Activated CD4-positive, CD25-positive, alpha-beta regulatory T cell treated with anti-CD3 and anti-CD28 coated beads, Interleukin-2, amount 50 U/mL, for 24 hours (primary cell): ENCODE results near the gene ADD1.

Source experiments
- ATAC-seq, 2 donors: fragments of 150-1000 bp; cut with Tn5 transposase; one replicate each; pipeline ENCODE4 v1.10.0; 2021; ENCODE audit warnings: mild to moderate bottlenecking in 1 of 2, moderate library complexity in 1 of 2

The ADD1 gene

DNA sequence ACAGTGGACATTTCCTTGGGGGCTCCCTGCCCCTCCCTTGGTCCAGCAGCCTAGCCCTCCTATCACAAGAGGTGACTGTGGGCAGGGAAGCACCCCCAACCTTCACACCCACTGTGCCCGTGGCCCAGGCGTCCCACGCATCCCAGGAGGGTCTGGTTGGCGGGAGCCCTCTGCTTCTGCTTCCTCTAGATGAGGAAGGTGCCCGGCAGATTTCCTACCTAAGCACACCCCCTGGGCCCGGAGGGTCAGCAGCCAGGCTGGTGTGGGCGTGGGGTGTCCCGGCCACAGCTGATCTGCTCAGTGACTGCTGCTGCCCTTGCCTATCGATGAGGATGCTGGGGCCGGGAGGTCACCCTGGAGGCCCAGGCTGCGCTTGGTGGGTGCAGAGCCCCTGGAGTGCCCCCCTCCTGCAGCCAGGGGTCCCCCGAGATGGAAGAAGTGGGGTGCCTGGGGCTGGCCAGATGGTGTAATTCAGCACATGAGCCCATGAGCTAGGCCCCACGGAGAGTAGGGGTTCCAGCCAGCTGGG, 38.6 kb upstream of the ADD1 start:
- ATAC-seq: no peak

DNA sequence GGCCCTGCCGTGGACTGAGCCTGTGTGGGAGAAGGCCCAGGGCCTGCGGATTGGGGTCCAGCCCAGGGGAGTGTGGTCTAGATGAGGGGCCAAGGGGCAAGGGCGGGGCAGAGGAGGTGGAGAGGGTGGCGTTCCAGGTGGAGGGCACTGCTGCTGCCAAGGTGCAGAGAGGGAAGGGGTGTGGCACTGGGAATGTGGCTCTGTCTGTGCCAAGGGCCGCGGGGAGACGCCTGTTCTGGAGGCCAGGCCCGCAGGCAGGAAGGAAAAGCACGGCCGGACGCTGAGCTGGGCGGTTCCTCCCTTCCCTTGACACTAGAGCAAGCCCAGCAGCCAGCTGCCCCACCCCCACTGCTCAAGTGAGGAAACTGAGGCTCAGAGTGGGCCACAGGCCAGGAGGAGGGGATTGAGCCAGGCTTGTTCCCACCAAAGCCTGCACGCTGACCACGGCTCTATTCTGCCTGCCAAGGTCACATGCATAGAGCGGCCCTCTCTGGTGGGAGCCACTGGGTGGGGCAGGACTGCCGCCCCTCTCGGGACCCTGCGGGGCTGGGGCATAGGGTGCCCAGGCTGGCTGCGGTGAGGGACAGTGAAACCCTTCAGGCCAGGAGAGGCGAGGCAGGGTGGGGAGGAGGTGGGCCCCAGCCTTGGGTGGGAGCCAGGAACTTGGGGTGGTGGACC, 37.8 kb upstream of the ADD1 start:
- no peak for ATAC-seq

DNA sequence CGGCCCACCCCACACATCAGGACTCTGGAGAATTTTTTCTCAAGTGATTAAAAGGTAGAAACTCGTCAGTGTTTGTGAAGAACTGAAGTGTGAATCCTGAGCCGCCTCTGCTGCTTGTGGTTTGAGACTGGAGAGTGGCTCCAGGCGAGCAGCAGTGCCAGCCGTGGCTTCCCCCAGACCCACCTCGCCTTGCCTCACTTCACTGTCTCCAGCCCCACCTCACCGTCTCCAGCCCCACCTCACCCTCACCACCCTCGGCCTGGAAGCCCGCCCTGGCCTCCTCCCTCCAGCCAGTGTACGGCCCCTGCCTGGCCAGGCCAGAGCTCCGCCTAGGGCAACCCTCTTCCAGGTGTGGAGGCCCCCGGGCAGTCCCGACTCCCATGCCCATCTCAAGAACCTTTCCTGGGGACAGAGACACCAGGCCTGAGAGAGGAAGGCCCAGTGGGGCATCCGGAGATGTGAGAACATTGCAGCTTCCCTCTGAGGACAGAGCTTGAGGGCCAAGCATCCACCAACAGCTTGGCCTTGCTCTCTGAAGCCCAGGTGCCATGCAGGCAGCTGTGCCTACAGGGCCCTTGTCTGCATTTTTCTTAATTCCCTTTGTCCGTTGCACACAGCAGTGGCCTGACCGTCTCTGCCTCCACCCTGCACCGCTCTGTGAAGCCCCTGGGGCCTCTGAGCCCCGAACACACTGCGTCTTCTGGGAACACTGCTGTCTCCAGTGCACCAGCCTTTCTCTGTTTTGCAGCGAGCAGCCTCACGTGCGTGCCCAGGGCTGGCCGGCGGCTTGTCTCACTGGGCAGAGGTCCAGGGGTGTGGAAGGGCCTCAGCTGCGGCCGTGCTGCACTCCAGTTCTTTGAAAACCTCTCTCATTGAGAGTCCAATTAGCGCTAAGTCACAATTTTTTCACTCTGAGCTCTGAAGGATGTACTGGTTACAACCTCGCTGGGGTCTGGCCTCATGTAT, 37.0 kb upstream of the ADD1 start:
- ATAC-seq: no peak

DNA sequence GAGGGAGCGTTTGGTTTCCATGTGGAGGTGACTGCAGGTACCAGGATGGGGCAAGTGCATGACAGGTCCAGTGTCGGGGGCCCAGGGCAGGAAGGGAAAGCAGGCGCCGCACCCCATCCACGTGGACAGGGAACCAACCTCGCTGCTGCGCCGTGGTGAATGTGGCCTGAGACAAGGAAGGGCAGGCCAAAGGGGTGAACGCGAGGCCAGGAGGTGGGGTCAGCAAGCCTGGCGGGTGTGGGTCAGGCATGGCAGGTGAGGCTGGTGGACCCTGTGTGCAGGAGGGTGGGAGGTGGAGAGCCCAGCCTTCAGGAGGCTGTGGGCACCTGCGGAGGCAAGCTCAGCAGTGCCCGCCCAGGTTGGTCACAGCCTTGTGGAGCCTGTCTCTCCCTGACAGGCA, 36.1 kb upstream of the ADD1 start:
- ATAC-seq: no peak

DNA sequence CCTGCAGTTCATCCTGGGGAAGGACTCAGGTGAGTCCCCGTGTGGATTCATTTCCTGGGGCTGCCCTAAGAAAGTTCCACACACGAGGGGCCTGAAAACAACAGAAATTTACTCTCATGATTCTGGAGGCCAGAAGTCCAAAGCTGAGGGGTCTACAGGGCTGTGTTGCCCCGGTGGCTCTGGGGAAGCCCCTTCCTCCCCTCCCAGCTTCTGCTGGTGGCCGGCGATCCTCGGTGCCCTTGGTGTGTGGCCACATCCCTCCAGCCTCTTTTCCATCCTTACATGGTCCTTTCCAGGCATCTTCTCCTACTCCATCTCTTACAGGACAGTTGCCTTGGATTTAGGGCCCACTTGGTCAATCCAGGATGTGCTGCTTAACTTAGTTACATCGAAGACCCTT, 35.6 kb upstream of the ADD1 start:
- no peak for ATAC-seq

DNA sequence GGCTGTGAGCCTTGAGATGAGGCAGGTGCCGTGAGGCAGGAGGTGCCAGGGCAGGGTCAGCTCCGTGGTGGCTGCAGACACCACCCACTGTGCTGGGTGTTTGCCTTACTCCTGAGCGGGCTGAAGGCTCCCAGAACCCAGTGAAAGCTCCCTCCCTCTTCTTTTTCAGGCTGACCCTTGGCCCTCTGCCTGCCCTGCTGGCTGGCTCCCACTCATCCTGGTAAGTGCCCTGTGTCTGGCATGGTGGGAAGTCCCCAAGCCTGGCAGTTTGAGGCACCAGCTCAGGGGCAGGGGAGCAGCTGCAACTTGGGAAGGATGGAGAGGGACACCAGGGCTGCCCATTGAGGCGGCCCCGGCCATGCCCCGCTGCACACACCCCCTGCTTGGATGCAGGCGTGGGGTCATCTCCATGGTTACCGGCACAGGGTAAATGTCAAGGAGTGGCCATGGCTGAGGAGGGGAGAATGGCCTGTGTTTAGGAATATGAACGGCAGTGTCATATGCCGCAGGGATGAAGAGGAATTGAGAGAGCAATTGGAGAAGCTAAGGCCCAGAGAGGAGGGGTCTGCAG, 33.9 kb upstream of the ADD1 start:
- no peak for ATAC-seq

DNA sequence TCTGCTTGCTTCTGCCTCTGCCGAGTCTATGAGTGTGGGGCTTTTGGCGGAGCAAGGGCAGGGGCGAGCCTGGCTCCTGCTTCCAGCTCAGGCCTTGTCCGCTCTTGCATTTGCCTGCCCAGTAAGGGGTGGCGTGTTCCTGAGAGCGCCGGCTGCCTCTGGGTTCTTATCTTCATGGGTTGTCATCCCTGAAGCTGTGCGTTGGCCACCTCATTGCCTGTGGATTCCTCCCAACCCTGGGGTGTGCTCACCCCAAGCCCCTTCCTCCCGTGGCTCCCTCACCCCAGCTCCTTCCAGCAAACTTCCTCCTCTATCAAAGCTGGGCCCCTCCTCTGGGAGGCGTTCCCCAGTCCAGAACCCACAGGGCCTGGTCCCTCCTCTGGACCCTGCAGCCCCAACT, 33.3 kb upstream of the ADD1 start:
- no peak for ATAC-seq

DNA sequence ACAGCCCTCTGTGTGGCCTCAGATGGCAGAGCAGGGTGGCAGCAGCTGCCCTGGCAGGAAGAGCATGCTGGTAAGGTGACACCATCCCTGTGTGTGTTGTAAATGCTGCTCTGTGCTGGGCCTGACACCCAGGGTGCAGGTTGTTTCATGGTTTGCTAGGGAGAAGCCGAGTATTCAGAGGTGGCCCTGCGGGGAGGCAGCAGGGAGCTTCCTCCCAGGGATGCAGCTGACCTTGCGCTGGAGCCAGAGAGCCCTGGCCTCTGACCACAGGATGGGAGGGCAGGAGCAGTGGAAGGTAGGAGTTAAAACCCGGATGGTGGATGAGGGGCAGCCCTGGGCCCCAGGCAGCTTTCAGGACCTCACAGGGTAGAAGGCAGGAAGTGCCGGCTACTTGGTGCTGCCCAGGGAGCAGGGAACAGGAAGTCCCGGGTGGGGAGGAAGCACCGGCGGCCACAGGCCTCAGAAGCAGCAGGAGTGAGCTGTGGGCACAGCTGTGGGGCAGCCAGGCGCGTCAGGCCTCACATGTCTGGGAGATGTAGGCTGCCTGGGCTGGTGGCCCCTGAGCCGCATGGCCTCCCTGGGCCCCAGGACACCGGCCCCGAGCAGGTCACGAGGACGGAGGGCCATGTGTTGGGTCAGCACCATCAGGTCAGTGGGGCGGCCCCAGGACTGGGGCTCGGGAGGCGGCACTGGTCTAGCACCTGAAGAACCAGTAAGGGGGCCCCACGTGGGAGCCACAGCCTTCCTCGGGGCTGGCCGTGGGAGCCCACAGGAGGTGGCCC, 31.6 kb upstream of the ADD1 start:
- ATAC-seq: peak; percentile 73 to 79

DNA sequence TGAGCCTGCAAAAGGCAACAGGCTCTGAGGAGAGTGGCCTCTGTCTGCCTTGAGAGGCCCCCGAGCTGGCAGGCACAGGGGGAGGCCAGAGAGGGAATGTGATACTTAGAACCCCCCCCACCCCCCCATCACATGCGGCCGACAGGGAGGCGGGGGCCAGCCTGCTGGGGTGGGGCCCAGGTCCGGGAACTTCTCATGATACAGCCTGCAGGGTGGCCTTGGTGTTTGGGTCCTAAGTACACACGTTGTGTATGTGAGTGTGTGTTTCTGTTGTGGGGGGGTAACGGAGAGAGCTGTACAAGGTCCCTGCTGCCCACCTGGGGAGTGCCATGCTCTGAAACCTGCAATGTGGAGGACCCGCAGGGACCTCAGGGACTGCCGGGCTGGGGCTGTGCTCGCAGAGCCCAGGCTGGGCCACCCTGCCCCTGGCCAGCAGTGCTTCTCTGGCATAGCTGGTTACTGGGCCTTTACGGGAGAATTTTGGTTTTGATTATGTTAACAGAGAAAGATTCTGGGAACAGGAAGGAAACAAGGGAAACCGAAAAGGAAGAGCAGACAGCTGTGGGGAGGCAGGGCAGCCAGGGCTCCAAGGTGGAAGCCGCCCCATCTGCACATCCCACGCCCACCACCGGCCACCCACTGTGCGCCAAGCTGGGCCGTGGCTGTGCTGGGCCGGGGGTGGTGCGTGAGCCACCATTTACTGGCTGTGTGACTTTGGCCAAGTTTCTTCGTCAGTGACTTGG, 30.9 kb upstream of the ADD1 start:
- peak; percentile 16 to 25 for ATAC-seq

DNA sequence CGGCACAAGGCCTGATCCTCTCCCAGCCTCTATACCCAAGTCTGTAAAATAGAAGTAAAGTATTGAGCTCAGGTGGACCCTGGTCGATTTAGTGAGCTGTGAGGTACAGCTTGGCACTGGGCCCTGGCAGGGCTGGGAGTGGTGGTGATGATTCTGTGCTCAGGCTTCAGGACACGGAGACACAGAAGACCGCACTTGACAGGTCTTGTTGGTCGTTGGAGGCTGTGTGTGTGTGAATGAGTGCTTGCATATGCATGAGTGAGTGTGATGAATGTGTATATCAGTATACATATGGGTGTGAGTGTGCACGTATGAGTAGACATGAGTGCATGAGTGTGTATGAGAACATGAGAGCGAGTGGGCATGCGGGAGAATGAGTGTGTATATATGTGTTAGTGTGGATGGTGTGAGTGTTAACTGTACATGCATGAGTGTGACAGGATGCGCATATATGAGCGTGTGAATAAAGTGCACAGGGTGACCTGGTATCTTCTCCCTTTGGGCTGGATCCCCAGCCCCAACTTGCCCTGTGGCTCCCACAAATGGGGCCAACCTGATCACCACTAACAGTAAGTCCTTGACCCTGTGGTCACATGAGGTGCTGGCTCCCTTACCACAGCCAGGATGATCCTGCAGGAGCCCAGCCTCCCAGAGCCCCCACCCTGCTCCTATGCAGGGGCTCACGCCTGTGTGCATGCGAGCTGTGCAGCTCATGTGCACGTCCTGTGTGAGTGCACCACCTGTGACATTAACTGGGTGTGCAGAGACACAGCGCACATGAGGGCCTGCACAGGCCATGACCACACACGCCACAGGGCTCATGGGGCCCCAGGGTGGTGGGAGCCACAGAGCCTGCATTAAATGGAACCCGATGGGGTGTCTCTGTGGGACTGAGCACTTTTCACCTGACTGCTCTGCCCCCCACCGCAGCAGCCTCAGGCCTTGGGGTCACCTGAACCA, 29.9 kb upstream of the ADD1 start:
- peak; percentile 10 to 19 for ATAC-seq

DNA sequence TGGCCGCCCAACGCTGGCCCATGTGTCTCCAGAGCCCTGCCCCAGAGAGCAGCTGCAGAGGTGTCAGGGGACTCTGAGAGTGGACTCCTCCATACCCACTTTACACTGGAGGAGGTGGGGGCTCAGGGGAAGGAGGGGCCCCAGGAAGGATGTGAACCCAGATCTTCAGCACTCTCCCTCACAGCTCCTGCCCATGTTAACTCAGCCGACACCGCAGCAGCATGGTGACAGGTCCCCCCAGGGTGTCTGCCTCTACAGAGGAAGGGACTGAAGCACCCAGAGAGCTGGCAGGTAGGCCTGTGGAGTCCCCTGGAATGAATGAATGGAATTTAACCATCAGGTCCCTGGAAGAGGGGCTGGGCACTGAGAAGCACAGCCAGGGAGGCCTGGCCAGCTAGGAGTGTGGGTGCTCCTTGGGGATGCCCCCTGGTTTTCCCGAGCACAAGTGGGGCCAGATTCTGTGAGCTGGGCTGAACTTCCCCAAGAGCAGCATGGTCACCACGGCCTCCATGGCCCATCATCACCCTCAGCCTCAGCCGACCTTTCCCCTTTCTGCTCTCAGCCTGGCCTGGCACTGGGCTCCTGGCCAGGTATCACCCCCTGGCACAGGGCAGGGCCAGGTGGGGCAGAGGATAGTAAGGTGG, 28.9 kb upstream of the ADD1 start:
- ATAC-seq: no peak

DNA sequence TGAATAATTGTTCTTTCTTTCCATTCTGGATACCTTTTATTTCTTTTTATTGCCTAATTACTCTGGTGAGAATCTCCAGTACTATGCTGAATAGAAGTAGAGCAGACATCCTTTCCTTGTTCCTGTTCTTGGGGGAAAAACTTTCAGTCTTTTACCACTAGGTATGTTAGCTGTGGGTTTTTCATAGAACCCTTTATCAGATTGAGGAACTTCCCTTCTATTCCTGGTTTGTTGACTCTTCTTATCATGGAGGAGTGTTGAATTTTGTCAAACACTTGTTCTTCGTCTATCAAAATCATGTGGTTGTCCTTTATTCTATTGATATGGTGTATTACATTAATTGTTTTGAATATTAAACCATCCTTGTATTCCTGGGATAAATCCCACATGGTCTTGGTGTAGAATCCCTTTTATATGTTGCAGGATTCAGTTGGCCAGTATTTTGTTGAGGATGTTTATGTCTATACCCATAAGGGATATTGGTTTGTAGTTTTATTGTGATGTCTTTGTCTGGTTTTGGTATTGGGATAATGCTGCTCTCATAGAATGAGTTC, 27.2 kb upstream of the ADD1 start:
- ATAC-seq: no peak

DNA sequence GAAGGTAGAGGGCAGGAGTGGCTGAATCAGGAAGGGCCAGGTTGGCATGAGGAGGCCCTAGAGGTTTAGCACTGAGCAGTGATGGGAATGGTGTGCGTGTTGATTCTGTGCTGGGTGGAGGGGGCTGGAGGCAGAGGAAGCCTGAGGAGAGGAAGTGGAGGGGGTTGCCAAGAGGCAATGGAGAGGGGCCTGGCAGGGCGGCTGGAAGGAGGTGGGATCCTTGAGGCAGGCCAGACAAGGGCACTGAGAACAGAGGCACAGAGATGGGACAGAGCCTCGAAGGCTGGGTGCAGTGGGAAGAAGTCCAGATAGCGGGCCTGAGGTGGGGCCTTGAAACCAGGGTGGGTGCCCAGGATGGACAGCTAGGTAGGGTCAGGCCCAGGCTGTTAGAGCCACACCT, 26.5 kb upstream of the ADD1 start:
- no peak for ATAC-seq

DNA sequence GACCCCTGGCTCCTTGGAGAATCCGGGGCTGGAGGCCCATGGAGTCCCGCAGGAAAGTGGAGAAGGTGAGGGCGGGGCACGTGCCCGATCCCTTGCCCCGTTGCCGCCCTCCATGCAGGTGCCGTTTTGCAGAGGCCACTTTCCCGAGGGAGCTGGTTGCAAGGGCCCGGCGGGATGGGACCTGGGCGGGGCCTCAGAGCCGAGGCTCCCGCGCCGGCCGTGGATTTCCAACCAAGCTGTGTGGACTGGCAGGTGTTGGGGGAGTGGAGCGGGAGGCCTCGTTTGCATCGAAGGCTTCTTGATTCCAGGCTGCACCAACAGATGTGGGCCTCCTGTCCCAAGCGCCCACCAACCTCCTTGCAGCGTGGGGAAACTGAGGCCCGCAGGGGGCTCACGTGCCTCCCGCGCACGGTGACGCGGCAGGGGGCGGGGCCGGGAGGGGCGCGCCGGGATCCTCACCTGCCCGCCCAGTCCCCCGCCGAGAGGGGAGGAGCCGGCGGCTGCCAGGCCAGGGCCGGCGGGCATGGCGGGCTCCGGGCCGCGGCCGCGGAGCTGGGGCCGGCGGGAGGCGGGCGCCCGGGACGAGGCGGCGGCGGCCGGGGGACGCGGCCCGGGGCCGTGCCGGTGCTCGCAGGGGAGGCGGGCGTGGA, 25.8 kb upstream of the ADD1 start:
- ATAC-seq: peak; percentile 21 to 39

DNA sequence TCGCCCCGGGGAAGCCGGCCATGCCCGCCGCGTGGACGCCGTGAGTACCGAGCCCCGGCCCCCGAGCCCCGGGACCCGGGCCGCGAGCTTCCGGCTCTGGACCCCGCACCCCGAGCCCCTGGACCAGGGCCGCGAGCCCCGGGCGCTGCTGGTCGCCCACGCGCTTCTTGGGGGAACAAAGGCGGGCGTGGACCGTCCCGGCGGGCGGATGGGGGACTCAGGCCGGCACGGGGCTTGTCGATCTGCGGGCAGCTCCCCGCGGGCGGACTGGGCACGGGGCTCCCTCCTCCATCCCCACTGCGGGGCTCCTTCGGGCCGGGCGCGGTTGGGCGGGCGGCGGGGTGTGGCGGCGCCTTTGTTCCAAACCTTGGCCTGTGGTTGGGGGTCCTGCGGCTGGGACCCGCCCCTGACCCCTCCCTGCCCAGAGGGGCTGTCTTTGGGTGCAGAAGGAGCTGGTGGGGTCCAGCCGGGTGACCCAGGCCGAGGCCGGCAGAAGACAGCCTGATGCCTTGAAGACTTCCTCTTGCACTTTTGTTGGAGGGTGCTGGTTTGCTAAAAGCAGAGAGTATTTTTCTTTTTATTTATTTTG, 25.2 kb upstream of the ADD1 start:
- peak in 1 of 2 donors; percentile 8 for ATAC-seq

DNA sequence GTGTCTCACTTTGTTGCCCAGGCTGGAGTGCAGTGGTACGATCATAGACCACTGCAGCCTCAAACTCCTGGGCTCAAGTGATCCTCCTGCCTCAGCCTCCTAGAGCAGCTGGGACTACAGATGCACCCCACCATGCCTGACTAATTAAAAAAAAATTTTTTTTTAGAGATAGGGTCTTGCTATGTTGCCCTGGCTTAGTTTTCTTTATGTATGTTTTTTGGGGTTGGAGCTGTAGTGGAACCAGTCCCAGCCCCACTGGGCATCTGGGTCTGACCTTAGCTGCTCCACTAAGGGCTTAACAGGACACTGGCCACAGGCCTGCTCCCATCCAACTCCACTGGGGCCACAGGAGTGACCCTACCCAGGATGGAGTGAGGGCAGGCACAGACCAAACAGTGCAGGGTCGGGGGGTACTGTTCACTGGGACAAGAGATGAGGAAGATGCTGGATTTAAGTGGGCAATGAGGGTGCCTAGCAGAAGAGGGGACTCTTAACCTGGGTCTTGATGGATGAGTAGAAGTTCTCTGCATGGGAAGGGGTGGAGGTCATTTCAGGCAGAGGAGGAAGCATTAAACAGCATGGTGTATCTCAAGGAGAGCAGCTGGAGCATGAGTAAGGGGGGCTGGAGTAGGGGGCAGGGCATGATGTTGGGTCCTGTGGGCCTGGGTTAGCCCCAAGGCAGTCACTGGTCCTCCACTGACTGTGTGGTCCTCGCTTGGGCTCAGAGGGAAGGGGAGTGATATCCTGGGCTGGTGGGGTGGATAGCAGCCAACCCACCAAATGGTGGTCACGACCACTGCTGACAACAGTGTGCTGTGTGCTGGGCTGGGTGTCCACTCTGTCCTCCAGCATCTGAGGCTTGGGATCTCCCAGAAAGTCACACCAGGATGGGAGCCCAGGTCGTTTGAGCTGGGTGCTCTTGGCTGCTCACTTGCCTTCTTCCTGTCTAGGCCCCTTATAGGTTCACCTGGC, 24.1 kb upstream of the ADD1 start:
- no peak for ATAC-seq

DNA sequence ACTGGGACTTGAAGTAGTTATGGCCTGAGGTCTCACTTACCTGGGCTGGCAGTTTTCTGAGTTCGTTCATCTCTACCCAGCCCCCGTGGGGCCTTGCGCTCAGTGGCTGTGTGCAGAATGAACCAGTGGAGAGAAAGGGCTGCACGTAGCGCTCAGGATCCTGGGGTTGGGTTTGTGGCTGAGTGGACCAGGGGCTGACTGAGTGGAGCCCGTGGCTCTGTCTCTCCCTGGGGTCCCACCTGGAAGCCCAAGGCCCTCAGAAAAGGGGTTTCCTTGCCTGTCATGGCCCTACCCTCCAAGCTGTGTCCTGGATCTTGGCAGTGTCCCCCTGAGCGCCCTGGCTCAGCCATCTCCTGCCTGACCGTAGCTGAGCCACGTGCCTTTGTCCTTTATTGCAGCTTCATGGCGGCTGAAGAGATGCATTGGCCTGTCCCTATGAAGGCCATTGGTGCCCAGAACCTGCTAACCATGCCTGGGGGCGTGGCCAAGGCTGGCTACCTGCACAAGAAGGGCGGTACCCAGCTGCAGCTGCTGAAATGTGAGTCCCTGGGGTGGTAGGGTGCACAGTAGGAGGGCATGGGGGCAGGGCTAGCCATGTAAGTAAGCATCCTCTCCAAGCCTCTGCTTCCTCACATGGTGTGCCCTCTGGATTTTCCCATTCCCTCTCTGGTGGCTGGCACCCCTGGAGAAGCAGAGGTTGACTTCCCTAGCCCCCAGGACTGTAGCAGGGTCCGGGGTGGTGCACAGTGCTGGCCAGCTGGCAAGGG, 23.2 kb upstream of the ADD1 start:
- no peak for ATAC-seq
